ENCODE results near the gene NFIA. TPM values are rescaled to one million over a fixed set of nuclear protein-coding genes. Genes with fewer than 3 reads are reported as not detected.

NFIA gene
- total RNA-seq, 1 experiment from 2014 or later: 0.35 TPM

GRCh38 chr1:61093525-61094137 lies 11.3 kb downstream of the NFIA start:
- Histone ChIP-seq H4K91ac (ENCODE audit: insufficient read length, low read depth, low read length) (no peak overlapping the region), H3K27ac (ENCODE audit: insufficient read length, low read depth, low read length) (no peak overlapping the region), H3K56ac (ENCODE audit: insufficient read length, low read depth, low read length) (no peak overlapping the region), H3K4ac (ENCODE audit: low read depth, low read length) (no peak overlapping the region), H3K4me2 (ENCODE audit: insufficient read depth, insufficient read length, low read length) (no peak overlapping the region), H2BK5ac (ENCODE audit: insufficient read length, low read length) (no peak overlapping the region), H3K18ac (ENCODE audit: insufficient read length, low read depth, low read length) (no peak overlapping the region), H4K20me1 (ENCODE audit: control insufficient read depth, insufficient read depth, insufficient read length) (no peaks in the 10 kb centered on the region), H2AK5ac (ENCODE audit: insufficient read length, low read length) (no peak overlapping the region), H2BK120ac (ENCODE audit: low read depth, low read length, poor library complexity, severe bottlenecking) (no peak overlapping the region), H2AFZ (ENCODE audit: low read length) (no peak overlapping the region), H4K8ac (replicated peaks; ENCODE audit: insufficient read length, low read depth, low read length) (no peak overlapping the region), H3K23me2 (ENCODE audit: insufficient read length, low read depth, low read length, poor library complexity, severe bottlenecking) (no peaks in the 10 kb centered on the region), H2BK15ac (ENCODE audit: low read depth, low read length) (no peak overlapping the region), H3K9me3 (ENCODE audit: control insufficient read depth, low read depth, low read length) (no peaks in the 10 kb centered on the region), H3K79me2 (ENCODE audit: insufficient read depth, low read length) (no peaks in the 10 kb centered on the region), H3K79me1 (ENCODE audit: insufficient read depth, low read depth, low read length, poor library complexity, severe bottlenecking) (no peaks in the 10 kb centered on the region), H3T11ph (ENCODE audit: low read length) (no peak overlapping the region), H3K14ac (ENCODE audit: insufficient read depth, low read length) (no peak overlapping the region), H3K4me1 (ENCODE audit: insufficient read depth, low read length) (peaks cover under 1% of the 10 kb centered on the region; the same call in 1 of the 2 replicates), H4K5ac (ENCODE audit: insufficient read length, low read depth, low read length) (no peak overlapping the region), H2BK12ac (ENCODE audit: insufficient read length, low read depth, low read length) (no peak overlapping the region), H2BK20ac (ENCODE audit: low read depth, low read length, poor library complexity, severe bottlenecking) (no peak overlapping the region), H3K23ac (ENCODE audit: insufficient read length, low read depth, low read length) (no peak overlapping the region), H3K9ac (ENCODE audit: extremely low read depth, insufficient read length, low read length) (no peak overlapping the region), H3K27me3 (ENCODE audit: insufficient read depth, low read length) (no peaks in the 10 kb centered on the region)
- WGBS (ENCODE audit: extremely low coverage, insufficient read length, low lambda C conversion rate): no CpG with 5 or more reads among the region's 2 CpGs
- no peak overlapping the region for H3K27ac Mint-ChIP-seq
- no peak for DNase-seq
- no peaks in the 10 kb centered on the region for H3K27me3 Mint-ChIP-seq (ENCODE audit: low read depth)
- TF ChIP-seq CTCF (conservative IDR thresholded peaks at IDR 0.05): no peak
- no peaks in the 10 kb centered on the region; a peak in 1 of 5 replicates for H3K9me3 Mint-ChIP-seq
- no peaks in the 10 kb centered on the region for H3K36me3 Mint-ChIP-seq (ENCODE audit: insufficient read depth in 1 of 3, low read depth in 3 of 3)
- no peak overlapping the region for H3K4me3 Mint-ChIP-seq
- peaks cover 1 to 3% of the 10 kb centered on the region in 2 experiments for H3K4me1 Mint-ChIP-seq

Measured in H9 (cell line).